Erythroblast (primary cell): ENCODE data around the gene AOX1.

ENCODE experiments used
- GATA1 ChIP-seq: IDR thresholded peaks from 2 replicates; pipeline ENCODE4 v1.6.1; 2011; ENCODE audit warnings: low read depth, mild to moderate bottlenecking, control low read depth, low read length, moderate library complexity
- POLR2A ChIP-seq: IDR thresholded peaks from 2 replicates; pipeline ENCODE4 v1.6.1; 2011; ENCODE audit warnings: mild to moderate bottlenecking, low read length

- no peak for TF ChIP-seq POLR2A
- no peak for TF ChIP-seq GATA1
Measured at GRCh38 chr2:200622106-200622505, 36.3 kb downstream of the AOX1 start.
